ENCODE measurements around the gene TMEM151B. TPM values are rescaled to one million over a fixed set of nuclear protein-coding genes. Genes with fewer than 3 reads are reported as not detected.

TMEM151B gene
- total RNA-seq, 1 donor from 2014 or later: 0.05 TPM

- Mint-ChIP-seq H3K36me3 (ENCODE audit: low read depth) (peaks cover 1% of the 10 kb centered on the region), H3K27me3 (ENCODE audit: low read depth) (peaks cover 74% of the 10 kb centered on the region), H3K9me3 (ENCODE audit: low read depth) (no peaks in the 10 kb centered on the region), H3K4me3 (ENCODE audit: unreplicated experiment) (no peak overlapping the region), H3K4me1 (ENCODE audit: low read depth) (no peaks in the 10 kb centered on the region), H3K27ac (ENCODE audit: unreplicated experiment) (no peak overlapping the region)
- DNase-seq (ENCODE audit: low spot score): no peak
- no peak for TF ChIP-seq CTCF (IDR thresholded peaks at IDR 0.05)
These were observed 21.6 kb downstream of the TMEM151B start for GRCh38 chr6:44291841-44292240.

GRCh38 chr6:44292661-44293365 lies 22.6 kb downstream of the TMEM151B start:
- Mint-ChIP-seq H3K27ac (ENCODE audit: unreplicated experiment) (no peak overlapping the region), H3K27me3 (ENCODE audit: low read depth) (peaks cover 68% of the 10 kb centered on the region), H3K36me3 (ENCODE audit: low read depth) (peaks cover 1% of the 10 kb centered on the region), H3K9me3 (ENCODE audit: low read depth) (no peaks in the 10 kb centered on the region), H3K4me1 (ENCODE audit: low read depth) (peaks cover 2% of the 10 kb centered on the region), H3K4me3 (ENCODE audit: unreplicated experiment) (no peak overlapping the region)
- no peak for TF ChIP-seq CTCF (IDR thresholded peaks at IDR 0.05)
- no peak for DNase-seq (ENCODE audit: low spot score)

GRCh38 chr6:44294832-44295791 lies 24.9 kb downstream of the TMEM151B start:
- Mint-ChIP-seq H3K27me3 (ENCODE audit: low read depth) (peaks cover 63% of the 10 kb centered on the region), H3K27ac (ENCODE audit: unreplicated experiment) (no peak overlapping the region), H3K4me3 (ENCODE audit: unreplicated experiment) (no peak overlapping the region), H3K9me3 (ENCODE audit: low read depth) (no peaks in the 10 kb centered on the region), H3K4me1 (ENCODE audit: low read depth) (peaks cover 6% of the 10 kb centered on the region), H3K36me3 (ENCODE audit: low read depth) (peaks cover 3% of the 10 kb centered on the region)
- no peak for TF ChIP-seq CTCF (IDR thresholded peaks at IDR 0.05)
- no peak for DNase-seq (ENCODE audit: low spot score)

- H3K9me3 Mint-ChIP-seq (ENCODE audit: low read depth): no peaks in the 10 kb centered on the region
- H3K27ac Mint-ChIP-seq (ENCODE audit: unreplicated experiment): no peak overlapping the region
- H3K36me3 Mint-ChIP-seq (ENCODE audit: low read depth): peaks cover 22% of the 10 kb centered on the region
- peaks cover 6% of the 10 kb centered on the region for H3K4me1 Mint-ChIP-seq (ENCODE audit: low read depth)
- peak overlapping the region; percentile 62 for H3K4me3 Mint-ChIP-seq (ENCODE audit: unreplicated experiment)
- no peak for DNase-seq (ENCODE audit: low spot score)
- peaks cover 45% of the 10 kb centered on the region for H3K27me3 Mint-ChIP-seq (ENCODE audit: low read depth)
- no peak for TF ChIP-seq CTCF (IDR thresholded peaks at IDR 0.05)
These were observed 27.1 kb downstream of the TMEM151B start for GRCh38 chr6:44297063-44298038.

Data from chondrocyte (in vitro differentiated cells).